Prostate gland (tissue), 2 donors: ENCODE results near the gene BLOC1S4.

Source experiments
- CTCF ChIP-seq, 4 experiments: fragments of 200-600 bp in 2 of 4; fragments of 450-650 bp in 2 of 4; sonication (generic) in 2 of 4; IDR thresholded peaks; 1 replicate in 3 of 4; 2 replicates in 1 of 4; pipeline ENCODE4 v1.5.1; 2016 to 2019; ENCODE audit warnings: antibody characterized with exemption in 4 of 4, mild to moderate bottlenecking in 2 of 4, moderate library complexity in 2 of 4
- POLR2A ChIP-seq: fragments of 450-650 bp; IDR thresholded peaks from one replicate; pipeline ENCODE4 v1.6.1; 2016; ENCODE audit warnings: antibody characterized with exemption, mild to moderate bottlenecking
- POLR2AphosphoS5 ChIP-seq: sonication (generic); formaldehyde crosslinking; IDR thresholded peaks from one replicate; pipeline ENCODE4 v1.6.1; 2017; ENCODE audit warnings: antibody characterized with exemption

- TF ChIP-seq POLR2A (no peak), CTCF (IDR thresholded peaks at IDR 0.05) (no peak), POLR2AphosphoS5 (peak; percentile 12)
Measured at GRCh38 chr4:6696611-6697010, 19.4 kb upstream of the BLOC1S4 start.
